GM19351 (cell line): ENCODE data around the gene ARFGAP1.
"Not testable (repeated sequence)": the region's sequence is repeated elsewhere in the genome, so short reads cannot be mapped to it uniquely, and the experiment has no call there.

Source experiments
- ATAC-seq: cut with Tn5 transposase; IDR thresholded peaks from one replicate; pipeline ENCODE4 v1.9.1; 2021; ENCODE audit warnings: mild to moderate bottlenecking, moderate library complexity; ENCODE audit not compliant: unreplicated experiment

The ARFGAP1 gene

DNA sequence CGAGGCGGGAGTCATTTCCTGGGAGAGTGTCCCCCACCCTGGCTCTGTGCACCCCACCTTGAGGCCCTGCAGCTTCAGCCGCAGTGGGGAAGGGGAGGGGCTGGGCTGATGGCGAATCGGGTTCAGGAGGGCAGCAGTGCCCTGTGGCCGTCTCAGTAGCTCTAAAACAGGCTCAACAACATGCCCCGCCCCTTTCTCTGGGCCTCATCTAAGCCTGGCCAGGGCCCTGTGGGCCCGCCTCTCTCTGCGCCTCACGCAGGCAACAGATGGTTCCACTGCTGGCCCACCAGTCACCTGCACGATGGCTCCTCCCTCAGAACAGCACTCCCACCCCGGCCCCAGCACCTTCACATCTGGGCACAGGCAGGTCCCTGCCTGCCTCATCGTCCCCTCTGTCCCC lies 58.3 kb downstream of the ARFGAP1 start:
- no peak for ATAC-seq

DNA sequence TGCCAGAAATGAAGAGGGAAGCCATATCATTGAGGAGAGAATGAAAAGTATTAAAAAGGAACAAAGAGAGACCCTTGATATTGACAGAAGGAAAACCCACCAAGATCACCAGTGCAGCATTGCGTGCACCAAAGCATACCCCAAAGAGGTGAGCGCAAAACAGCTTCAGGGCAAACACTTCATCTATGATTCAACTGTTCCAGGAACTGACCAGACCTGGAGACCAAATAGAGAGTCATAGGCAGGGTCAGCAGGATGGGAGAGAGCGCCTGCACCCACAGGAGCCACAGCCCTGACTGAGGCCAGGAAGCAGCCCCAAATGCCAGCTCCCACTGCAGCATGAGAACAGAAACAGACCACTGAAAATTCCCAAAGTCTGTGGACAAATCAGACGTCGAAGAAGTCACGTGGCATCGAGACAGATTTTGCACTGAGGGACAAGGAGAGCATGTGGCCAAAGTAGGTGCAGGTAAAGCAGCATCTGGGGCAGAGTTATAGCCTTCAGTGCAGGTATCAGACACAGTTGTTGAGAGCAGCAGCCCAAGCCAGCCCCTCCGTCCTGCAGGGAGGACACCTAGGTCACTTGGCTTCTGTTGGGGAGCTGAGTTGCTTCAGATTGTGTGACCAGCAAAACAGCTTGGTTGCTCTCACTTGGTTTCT lies 59.3 kb downstream of the ARFGAP1 start:
- ATAC-seq, result no peak

DNA sequence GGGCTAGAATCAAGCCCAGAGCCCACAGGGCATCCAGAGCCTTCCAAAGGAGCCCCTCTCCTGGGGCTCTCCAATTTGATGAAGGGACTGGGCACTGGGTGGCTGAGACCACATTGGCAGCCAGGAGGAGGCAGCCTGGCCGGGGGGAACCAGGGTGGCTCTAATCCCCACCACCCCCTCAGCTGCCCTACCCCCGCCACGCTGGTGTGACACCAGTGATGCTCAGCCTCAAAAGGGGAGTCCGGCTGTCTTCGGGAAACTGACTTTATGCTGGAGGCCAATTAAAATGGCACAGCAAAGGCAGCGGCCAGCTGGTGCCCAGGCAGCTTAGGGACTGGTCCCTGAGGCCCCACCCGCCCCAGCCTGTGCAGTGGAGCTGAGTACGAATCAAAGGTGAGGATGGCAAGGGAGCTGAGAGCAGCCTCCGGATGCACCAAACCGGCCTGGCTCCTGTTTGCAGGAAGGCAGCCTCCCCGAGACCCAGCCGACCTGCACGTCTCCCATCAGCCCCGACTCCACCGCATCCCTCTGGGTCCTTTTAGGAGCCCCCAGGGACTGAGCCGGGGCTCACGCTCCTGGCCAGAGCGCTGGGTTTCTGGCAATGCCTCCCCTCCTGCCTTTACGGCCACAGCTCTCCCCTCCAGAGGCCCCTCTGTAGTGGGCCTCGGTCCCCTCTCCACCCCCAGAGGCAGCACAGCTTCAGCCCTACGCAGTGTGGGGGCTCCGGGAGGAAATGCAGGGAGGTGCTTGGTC lies 60.1 kb downstream of the ARFGAP1 start:
- no peak for ATAC-seq

- no peak for ATAC-seq
Observed at GRCh38 chr20:63333241-63333836, 60.7 kb downstream of the ARFGAP1 start.

GRCh38 chr20:63334356-63334755 lies 61.7 kb downstream of the ARFGAP1 start:
- no peak for ATAC-seq

GRCh38 chr20:63335060-63335459 lies 62.4 kb downstream of the ARFGAP1 start:
- ATAC-seq, result not testable (repeated sequence)

- ATAC-seq, result no peak
Observed at GRCh38 chr20:63335711-63336110, 63.1 kb downstream of the ARFGAP1 start.

DNA sequence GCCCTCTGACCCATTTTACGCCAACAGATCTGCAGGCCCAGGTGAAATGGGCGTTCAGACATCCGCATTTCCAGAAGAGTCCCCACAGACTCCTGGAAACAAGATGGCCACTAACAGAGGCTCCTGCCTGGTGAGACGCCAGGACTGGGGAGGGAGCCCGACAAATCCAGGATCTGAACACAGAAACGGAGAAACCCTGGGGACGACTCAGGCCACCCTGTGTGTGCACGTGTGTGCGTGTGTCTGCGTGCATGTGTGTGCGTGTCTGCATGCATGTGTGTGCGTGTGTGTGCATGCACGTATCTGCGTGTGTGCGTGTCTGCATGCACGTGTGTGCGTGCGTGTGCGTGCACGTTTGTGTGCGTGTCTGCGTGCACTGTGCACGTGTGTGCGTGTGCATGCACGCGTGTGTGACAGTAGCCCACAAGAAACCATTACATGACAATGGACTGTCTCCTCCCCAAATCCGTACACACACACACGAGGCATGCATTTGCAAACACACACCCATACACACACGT lies 63.7 kb downstream of the ARFGAP1 start:
- ATAC-seq, result no peak

DNA sequence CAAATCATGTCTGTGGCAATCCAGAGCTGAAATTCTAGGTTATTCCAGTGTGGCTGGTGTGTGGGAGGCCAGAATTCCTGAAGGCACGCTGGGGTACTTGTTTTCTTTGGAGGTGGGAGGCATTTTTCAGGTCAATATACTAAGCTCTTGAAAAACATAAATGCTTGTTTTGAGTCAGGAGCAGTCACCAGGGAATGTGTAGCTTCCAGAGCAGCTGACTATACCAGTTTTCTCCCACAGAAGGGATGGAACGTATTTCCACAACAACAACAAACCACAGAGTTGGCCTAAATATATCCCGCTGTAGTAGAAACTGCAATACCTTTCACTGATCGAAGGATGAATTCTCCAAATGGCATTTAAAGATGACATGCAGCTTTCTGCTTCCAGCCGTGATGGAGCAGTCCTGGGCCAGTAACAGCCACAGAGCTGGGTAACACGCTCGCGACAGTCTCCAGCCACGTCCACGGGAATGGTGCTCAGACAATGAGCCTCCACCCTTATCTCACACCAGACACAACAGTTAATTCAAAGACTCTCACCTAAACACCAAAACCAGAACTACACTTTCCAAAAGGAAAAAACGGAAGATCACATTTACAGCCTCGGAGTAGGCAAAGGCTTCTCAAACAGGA lies 65.3 kb downstream of the ARFGAP1 start:
- no peak for ATAC-seq
